ENCODE measurements around the gene TMEM62.

DNA sequence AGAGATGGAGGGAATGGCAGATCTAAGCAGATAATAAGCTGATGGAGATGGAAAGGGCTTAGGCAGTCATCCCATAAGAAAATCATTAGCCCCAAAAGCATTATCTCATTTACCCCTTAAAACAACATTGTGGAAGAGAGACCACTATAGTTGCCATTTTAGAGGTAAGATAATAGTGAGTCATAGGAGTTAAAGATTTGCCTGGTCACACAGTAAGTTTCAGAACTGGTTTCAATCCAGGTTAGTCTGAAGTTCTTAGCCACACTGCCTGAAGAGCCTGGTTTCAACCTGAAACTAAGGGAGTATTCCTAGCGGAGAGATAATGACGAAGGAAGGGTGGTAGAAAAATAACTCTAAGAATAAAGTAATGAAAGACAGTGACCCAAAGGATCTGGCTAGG is 14.6 kb upstream of the TMEM62 start:
- TF ChIP-seq, protein P1, sequence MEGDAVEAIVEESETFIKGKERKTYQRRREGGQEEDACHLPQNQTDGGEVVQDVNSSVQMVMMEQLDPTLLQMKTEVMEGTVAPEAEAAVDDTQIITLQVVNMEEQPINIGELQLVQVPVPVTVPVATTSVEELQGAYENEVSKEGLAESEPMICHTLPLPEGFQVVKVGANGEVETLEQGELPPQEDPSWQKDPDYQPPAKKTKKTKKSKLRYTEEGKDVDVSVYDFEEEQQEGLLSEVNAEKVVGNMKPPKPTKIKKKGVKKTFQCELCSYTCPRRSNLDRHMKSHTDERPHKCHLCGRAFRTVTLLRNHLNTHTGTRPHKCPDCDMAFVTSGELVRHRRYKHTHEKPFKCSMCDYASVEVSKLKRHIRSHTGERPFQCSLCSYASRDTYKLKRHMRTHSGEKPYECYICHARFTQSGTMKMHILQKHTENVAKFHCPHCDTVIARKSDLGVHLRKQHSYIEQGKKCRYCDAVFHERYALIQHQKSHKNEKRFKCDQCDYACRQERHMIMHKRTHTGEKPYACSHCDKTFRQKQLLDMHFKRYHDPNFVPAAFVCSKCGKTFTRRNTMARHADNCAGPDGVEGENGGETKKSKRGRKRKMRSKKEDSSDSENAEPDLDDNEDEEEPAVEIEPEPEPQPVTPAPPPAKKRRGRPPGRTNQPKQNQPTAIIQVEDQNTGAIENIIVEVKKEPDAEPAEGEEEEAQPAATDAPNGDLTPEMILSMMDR (conservative IDR thresholded peaks at IDR 0.05; ENCODE audit: low read length), result no peak
- no peak for TF ChIP-seq EZH2phosphoT487 (IDR thresholded peaks at IDR 0.05; ENCODE audit: borderline replicate concordance, low read depth, low read length)
